NCI-H2171 treated with DMSO at 0.1 percent for 48 hours (cell line): ENCODE data around the gene TBC1D5.

Source experiments
- DNase-seq: peaks from one replicate; lab custom pipeline; 2025; lab: John Stamatoyannopoulos, UW

The TBC1D5 gene

GRCh38 chr3:17160597-17160996 lies 581.8 kb downstream of the TBC1D5 start:
- DNase-seq: no peak

- no peak for DNase-seq
These were observed 583.3 kb downstream of the TBC1D5 start for GRCh38 chr3:17158941-17159682.

GRCh38 chr3:17157713-17158112 lies 584.7 kb downstream of the TBC1D5 start:
- DNase-seq: no peak

GRCh38 chr3:17156864-17157263 lies 585.6 kb downstream of the TBC1D5 start:
- DNase-seq: no peak

GRCh38 chr3:17155951-17156350 lies 586.5 kb downstream of the TBC1D5 start:
- DNase-seq: no peak

- no peak for DNase-seq
These were observed 587.5 kb downstream of the TBC1D5 start for GRCh38 chr3:17154941-17155340.

GRCh38 chr3:17154221-17154620 lies 588.2 kb downstream of the TBC1D5 start:
- no peak for DNase-seq

- DNase-seq: no peak
These were observed 589.2 kb downstream of the TBC1D5 start for GRCh38 chr3:17153209-17153608.

GRCh38 chr3:17151598-17152373 lies 590.6 kb downstream of the TBC1D5 start:
- DNase-seq: no peak

- no peak for DNase-seq
These were observed 593.4 kb downstream of the TBC1D5 start for GRCh38 chr3:17149076-17149475.

- DNase-seq: no peak
These were observed 597.8 kb downstream of the TBC1D5 start for GRCh38 chr3:17144665-17144993.

GRCh38 chr3:17143893-17144664 lies 598.4 kb downstream of the TBC1D5 start:
- no peak for DNase-seq

GRCh38 chr3:17142516-17142915 lies 599.9 kb downstream of the TBC1D5 start:
- no peak for DNase-seq

- DNase-seq: no peak
These were observed 600.7 kb downstream of the TBC1D5 start for GRCh38 chr3:17141699-17142098.

GRCh38 chr3:17140670-17141505 lies 601.5 kb downstream of the TBC1D5 start:
- no peak for DNase-seq

- DNase-seq: no peak
These were observed 604.0 kb downstream of the TBC1D5 start for GRCh38 chr3:17138246-17139039.

GRCh38 chr3:17137321-17137826 lies 605.1 kb downstream of the TBC1D5 start:
- DNase-seq: no peak

GRCh38 chr3:17136136-17136721 lies 606.2 kb downstream of the TBC1D5 start:
- no peak for DNase-seq

- DNase-seq: no peak
These were observed 606.7 kb downstream of the TBC1D5 start for GRCh38 chr3:17135696-17136095.
